B cell (primary cell): ENCODE data around the gene MYL10.

ENCODE experiments used
- CTCF ChIP-seq: fragments of 200-600 bp; IDR thresholded peaks from one replicate; pipeline ENCODE4 v1.8.0; 2022; ENCODE audit warnings: antibody characterized with exemption, mild to moderate bottlenecking
- EZH2 ChIP-seq: IDR thresholded peaks from 2 replicates; pipeline ENCODE4 v1.6.1; 2012; ENCODE audit warnings: borderline replicate concordance, low read depth, mild to moderate bottlenecking, moderate library complexity, low read length; ENCODE audit not compliant: insufficient read depth, poor library complexity, severe bottlenecking

DNA sequence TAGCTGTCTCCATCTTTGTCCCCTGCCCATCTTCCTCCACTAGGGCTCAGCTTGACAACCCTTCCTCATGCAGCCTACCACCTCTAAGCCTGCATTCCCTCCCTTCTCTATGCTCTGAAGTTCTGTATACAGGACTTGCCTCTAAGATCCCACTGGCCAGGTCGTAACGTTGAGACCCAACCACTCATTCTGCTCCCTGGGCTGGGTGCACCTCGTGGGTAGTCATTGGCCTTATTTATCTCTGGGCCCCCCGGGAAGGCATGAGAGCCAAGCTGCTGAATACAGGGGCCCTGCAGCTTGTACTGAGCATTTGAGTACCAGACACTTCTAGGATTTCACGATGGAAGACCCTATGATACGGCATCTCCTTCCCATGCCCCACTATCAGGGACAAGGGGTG lies 31.2 kb downstream of the MYL10 start:
- TF ChIP-seq EZH2 (no peak), CTCF (no peak)
